Ureter (tissue), 1 donor: ENCODE data around the gene TIFAB. TPM values are rescaled to one million over a fixed set of nuclear protein-coding genes. Genes with fewer than 3 reads are reported as not detected.
A peak's percentile ranks its signal among the peaks of the same experiment; 100 is the strongest.

Source experiments
- DNase-seq: peaks from one replicate; pipeline ENCODE4 v3.0.0-alpha.2; 2020; ENCODE audit warnings: low spot score
- total RNA-seq: library from RNA; stranded (reverse); gene quantifications from one replicate; pipeline ENCODE4 v1.2.4, GENCODE V29; 2023
- donor health status: DM: yes; HTN: yes; CAD: no.

Gene TIFAB
- total RNA-seq, 1 donor from 2014 or later, result not detected

GRCh38 chr5:135426102-135427082 is 25.8 kb downstream of the TIFAB start:
- DNase-seq, result no peak

DNA sequence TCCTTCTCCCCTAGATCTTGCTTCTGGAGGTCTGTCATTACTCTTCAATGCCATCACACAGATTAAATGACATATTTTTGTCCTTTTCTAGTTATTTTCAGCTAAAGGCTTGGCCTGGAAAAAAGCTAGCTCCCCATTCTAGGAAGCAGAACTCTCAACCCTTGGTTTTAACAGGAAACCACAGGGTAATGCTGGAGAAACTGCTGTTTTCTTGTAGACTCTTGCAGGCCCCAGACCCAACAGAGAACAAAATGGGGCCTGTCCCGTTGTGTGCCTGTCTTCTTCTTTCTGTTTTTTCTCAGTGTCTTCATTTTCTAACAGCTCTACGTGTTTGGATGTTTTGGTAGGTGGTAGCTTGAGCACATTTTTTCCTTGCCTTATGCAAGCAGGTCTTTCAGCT is 26.5 kb downstream of the TIFAB start:
- DNase-seq, result no peak

- DNase-seq, result no peak
These were observed 28.3 kb downstream of the TIFAB start for GRCh38 chr5:135423846-135424168.

GRCh38 chr5:135423146-135423845 is 28.9 kb downstream of the TIFAB start:
- DNase-seq, result no peak

GRCh38 chr5:135422419-135422818 is 29.7 kb downstream of the TIFAB start:
- no peak for DNase-seq

DNA sequence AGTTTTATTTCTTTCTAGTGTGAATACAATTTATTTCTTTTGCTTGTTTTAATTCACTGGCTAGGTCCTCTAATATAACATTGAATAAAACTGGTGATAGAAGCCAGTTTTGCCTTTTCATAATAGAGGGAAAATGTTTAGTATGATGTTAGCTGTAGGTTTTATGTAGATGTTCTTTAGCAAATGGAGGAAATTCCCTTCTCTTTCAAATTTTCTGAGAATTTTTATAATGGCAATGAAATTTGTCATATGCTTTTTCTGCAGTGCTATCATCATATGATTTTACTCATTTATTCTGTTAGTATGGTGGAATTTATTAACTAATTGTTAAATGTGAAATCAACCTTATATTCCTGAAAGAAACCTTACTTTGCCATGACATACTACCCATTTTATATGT is 35.1 kb downstream of the TIFAB start:
- DNase-seq, result no peak

DNA sequence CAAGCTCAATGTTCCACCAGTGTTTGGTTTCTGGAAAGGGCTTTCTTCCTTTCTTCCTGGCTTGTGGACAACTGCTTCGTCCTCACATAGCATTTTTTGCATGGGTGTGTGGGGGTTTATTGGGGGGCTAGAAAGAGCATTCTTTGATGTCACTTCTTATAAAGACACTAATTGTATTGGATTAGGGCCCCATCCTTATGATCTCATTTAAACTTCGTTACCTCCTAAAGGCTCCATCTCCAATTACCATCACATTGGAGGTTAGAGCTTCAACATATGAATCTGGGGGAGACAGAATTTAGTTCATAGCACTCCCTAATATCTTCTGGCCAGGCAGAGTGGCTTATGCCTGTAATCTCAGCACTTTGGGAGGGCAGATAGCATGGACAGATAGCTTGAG is 47.1 kb downstream of the TIFAB start:
- no peak for DNase-seq

DNA sequence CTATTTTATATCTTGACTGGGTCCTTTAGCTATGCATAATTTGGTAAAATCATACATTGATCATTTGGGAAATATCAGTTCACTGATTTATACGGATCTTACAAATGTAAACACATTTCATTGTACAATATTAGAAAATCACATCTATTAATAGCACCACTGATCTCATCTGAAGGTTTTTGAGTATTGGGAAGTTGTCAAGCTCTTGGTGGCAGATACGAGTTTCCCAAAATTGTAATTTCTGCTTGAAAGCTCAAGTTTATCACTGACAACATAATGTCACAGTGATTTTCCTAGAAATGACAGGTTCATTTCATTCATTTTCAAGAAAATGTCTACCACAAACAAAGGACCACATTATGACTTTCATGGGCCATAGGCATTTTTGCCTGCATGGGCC is 50.1 kb downstream of the TIFAB start:
- DNase-seq, result no peak

DNA sequence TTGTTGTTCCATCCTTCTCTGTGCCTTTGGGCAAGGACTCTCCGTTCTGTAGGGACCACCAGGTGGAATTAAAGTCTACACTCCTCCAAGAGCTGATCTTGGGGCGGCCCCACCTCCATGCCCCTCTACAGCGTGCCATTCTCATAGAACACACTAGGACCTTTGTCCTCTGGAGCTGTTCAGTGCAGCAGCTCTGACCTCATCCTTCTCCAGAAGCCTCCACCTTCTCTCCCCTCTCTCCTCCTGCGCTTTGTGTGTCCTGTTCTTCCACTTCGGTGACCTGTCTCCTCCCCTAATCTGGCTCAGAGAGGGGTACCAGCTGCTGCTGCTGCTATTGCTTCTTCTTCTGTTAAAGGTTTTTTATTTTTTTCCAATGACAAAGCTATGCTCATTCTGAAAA is 51.3 kb downstream of the TIFAB start:
- no peak for DNase-seq

DNA sequence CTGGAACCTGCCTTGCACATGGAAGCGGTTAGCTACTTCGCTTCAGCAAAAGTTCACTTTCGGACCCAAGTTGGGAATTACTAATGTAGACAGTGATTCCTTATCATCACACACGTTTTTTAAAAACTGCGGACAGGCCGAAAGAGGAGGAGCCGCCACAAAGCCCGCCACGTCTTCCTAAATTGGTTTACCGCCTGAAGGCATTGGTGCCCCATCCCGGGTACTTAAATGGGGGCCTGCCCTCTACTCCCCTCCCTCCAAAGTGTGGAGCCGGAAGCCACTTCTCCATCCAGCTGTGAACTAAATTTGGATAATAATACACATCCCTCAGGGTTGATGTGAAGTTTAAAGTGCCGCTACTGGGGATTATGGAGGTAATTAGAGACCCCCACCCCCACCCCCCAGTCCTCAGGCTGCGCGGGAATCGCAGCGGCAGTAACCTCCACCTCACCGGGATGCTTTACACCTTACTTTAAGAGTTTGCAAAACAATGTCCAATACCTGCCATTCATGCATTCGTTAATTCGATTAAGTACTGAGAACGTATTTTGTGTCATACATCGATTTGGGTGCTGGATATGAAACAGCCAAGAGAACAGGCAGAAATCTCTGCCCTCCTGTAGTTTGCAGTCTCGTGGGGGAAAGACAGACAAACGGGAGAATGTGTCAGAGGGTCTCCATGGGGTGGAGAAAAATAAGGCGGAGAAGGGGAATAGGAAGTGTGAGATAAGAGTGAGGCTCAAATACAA is 52.2 kb downstream of the TIFAB start:
- no peak for DNase-seq

DNA sequence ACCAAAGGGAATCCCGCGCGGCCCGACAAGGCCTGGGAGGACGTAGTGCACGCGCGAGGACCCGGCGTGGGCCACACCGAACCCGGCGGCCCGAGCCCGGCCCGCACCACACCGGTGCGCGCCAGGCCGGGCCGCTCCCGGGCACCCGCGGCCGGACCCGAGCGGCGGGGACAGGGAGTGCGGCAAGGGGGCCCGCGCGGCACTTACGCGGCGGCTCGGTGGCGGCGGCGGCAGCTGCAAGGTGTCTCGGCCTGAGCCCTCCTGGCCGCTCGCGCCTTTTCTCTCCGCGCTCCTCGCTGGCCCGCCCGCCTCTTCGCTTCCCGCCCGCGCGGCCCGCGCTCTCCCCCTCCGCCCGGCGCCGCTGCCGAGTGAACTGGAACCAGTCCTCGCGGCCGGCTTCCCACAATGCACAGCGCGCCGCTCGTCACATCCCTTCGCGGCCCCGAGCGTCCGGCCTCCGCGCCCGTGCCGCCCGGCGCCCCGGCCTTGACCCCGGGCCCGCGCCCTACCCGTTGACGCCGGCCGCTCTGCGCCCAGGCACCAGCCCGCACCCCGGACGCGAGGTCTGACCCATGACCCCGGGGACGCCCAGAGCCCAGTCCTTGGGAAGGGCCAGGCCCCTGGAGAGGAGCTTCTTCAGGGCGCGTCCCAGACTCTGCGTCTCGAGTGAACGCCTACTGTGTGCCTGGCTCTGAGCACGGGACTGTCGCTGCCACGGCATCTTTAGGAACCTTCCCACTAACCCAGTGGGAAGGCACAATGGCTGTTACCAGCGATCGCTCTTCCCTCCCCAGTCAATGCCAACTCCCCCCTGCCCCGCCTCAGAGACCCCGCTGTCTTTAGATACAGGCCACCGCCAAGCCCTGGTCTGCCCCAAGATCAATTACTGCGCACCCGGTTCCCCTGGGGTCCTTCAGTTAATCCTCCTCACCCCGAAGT is 53.0 kb downstream of the TIFAB start, which contains the start of gene MACROH2A1:
MACROH2A1 (minus strand) TSS at position 377 of the 939 bp plus-strand sequence. CDS start 10,138 bp downstream, outside the sequence.
- peak; percentile 89 for DNase-seq

DNA sequence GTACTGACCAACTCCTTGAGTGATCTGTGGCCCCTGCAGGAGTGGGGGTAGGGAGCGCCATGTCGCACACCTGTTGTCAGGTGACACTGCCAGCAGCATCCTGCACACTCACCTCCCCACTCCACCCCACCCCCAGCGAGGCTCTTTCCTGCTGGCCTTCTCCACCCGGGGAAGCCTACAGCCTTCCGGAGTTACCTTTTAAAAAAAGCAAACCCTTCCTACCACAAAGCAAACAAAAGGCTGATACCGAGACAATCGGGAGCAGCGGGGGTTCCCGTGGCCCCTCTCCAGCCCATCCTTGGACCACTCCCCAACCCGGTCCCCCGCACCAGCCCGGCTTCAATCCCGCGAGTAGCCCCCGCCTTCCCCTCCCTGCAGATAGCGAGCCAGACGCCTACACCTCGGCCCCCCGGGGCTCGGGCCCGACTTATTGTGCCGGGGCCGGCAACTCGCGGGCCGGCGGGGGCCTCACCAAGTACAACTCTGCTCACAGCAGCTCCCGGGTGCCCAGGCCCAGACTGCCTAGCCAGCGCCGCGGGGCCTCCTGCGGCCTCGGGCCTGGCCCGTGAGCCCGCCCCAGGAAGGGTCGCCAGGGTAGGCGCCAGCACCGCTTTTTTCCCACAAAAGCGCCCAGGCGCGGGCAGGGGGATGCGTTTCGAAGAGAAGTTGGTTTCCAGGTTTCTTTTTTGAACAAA is 53.8 kb downstream of the TIFAB start:
- DNase-seq, result peak; percentile 77

Other genes starting within 250 kb of the TIFAB start
- 248 TPM for gene MACROH2A1, start 53.1 kb downstream of the TIFAB start, total RNA-seq
- not detected for gene DCANP1, start 5.0 kb downstream of the TIFAB start, total RNA-seq
- not detected for gene NEUROG1, start 83.6 kb upstream of the TIFAB start, total RNA-seq
- gene CXCL14, start 126.6 kb upstream of the TIFAB start, total RNA-seq, result 2.3 TPM